Subcutaneous abdominal adipose tissue (tissue), 5 donors: ENCODE measurements around the gene ATP8A1.

Experiments used
- H3K27ac ChIP-seq: one replicate; pipeline ENCODE4 v1.7.0; 2013; ENCODE audit warnings: low read depth, mild to moderate bottlenecking, inconsistent platforms, low read length, moderate library complexity
- H3K27me3 ChIP-seq, 5 donors: one replicate each; pipeline ENCODE4 v1.7.0; 2013; ENCODE audit warnings: low read length in 5 of 5, inconsistent platforms in 1 of 5; ENCODE audit not compliant: control insufficient read depth in 5 of 5, insufficient read depth in 4 of 5
- H3K36me3 ChIP-seq, 5 donors: one replicate each; pipeline ENCODE4 v1.7.0; 2013; ENCODE audit warnings: low read length in 5 of 5; ENCODE audit not compliant: control insufficient read depth in 5 of 5, insufficient read depth in 5 of 5
- H3K4me1 ChIP-seq, 5 donors: one replicate each; pipeline ENCODE4 v1.7.0; 2013; ENCODE audit warnings: low read length in 5 of 5, mild to moderate bottlenecking in 3 of 5, moderate library complexity in 1 of 5; ENCODE audit not compliant: control insufficient read depth in 5 of 5, insufficient read depth in 5 of 5
- H3K4me3 ChIP-seq, 5 donors: one replicate each; pipeline ENCODE4 v1.7.0; 2013; ENCODE audit warnings: low read length in 5 of 5, low read depth in 1 of 5
- H3K9ac ChIP-seq, 5 donors: one replicate each; pipeline ENCODE4 v1.7.0; 2013; ENCODE audit warnings: low read length in 5 of 5, mild to moderate bottlenecking in 4 of 5, moderate library complexity in 3 of 5
- H3K9me3 ChIP-seq, 5 donors: one replicate each; pipeline ENCODE4 v1.7.0; 2013; ENCODE audit warnings: low read length in 5 of 5; ENCODE audit not compliant: control insufficient read depth in 5 of 5
- donor health status: healthy.
- donor health status: healthy.
- donor health status: healthy.
- donor health status: healthy.
- donor health status: healthy.

Gene ATP8A1

DNA sequence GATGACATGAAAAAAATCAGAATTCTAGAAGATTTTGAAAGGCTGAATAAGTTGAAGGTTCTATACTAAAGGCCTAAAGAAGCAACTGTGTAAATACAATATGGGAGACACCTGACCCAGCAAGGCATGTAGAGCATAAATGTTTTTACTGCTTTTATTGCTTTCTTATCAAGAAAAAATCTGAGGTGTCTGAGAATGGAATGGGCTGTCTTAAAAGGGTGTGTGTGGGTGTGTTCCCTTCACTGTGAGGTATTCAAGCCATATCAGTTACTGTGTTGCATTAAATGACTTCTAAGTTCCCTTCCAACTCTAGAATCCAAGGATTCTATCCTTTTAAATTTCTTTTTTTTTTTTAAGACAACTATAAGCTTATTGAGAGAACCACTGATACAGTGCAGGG, 15.7 kb downstream of the ATP8A1 start:
- no peaks in the 10 kb centered on the region for H3K36me3 ChIP-seq
- no peak overlapping the region for H3K27ac ChIP-seq
- no peak overlapping the region for H3K9ac ChIP-seq
- H3K9me3 ChIP-seq = no peaks in the 10 kb centered on the region
- H3K4me1 ChIP-seq = peaks cover 0 to 8% (median 0%) of the 10 kb centered on the region in 5 donors
- H3K27me3 ChIP-seq = no peaks in the 10 kb centered on the region
- no peak overlapping the region for H3K4me3 ChIP-seq

DNA sequence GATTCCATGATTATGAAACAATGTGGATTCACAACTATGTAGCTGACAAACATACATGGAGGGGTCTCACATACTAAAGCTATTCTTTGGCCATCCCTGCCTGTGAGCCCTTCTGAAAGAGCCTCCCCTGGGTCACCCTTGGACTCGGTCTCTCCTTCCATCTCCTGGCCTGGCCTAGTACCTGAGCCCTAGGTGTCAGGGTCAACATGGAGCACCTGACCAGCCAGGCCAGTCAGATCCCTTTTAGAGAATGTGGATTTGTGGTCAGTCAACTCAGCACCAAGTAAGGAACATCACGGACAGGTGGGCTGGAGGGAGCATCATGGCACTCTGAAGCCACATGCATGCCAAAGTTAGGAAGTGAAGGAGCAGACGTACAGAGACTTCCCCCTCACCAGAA, 16.3 kb downstream of the ATP8A1 start:
- Histone ChIP-seq H3K9ac (no peak overlapping the region), H3K4me1 (peaks cover 0 to 8% (median 0%) of the 10 kb centered on the region in 5 donors), H3K36me3 (no peaks in the 10 kb centered on the region), H3K27me3 (no peaks in the 10 kb centered on the region), H3K27ac (no peak overlapping the region), H3K4me3 (no peak overlapping the region), H3K9me3 (no peaks in the 10 kb centered on the region)

DNA sequence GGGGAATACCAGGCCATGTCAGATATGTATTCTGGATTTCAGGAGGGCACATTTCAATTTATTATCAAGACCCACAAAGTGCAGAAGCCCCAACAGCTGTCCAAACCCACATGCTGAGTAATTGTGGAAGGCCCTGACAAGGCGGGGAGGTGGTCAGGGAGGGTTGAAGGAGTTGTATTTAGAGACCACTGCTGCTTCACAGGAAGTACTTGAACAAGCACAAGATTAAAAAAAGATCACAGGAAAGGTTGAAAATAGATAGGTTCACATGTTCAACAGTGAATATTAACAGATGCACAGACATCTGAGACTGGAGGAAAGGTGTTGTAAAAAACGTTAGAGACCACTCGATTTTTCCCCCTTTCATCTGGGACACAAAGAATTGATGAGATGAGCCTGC, 17.9 kb downstream of the ATP8A1 start:
- H3K36me3 ChIP-seq = no peaks in the 10 kb centered on the region
- H3K27ac ChIP-seq = no peak overlapping the region
- no peak overlapping the region for H3K4me3 ChIP-seq
- no peaks in the 10 kb centered on the region for H3K9me3 ChIP-seq
- H3K4me1 ChIP-seq = peaks cover 0 to 10% (median 0%) of the 10 kb centered on the region in 5 donors
- H3K9ac ChIP-seq = no peak overlapping the region
- H3K27me3 ChIP-seq = no peaks in the 10 kb centered on the region

DNA sequence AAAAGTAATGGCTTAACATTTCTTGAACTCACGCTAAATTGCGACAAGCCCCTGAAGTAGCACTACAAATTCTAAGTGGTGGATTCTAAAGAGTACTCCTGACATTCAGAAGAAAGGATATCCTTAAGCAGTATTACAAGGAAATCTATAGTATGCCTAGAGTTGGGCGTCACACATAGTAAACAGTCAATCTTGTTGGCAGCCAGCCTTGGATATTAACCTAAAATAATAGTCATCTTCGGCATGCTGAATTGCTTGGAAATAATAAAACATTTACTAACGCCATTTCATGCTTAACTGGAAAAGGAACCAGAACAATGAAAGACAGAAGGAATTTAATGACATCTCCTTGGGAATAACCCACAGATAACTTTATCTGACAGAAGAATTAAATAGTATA, 18.6 kb downstream of the ATP8A1 start:
- no peaks in the 10 kb centered on the region for H3K36me3 ChIP-seq
- no peaks in the 10 kb centered on the region for H3K9me3 ChIP-seq
- H3K4me1 ChIP-seq = peaks cover 0 to 16% (median 0%) of the 10 kb centered on the region in 5 donors
- no peak overlapping the region for H3K4me3 ChIP-seq
- no peak overlapping the region for H3K27ac ChIP-seq
- no peaks in the 10 kb centered on the region for H3K27me3 ChIP-seq
- H3K9ac ChIP-seq = no peak overlapping the region

DNA sequence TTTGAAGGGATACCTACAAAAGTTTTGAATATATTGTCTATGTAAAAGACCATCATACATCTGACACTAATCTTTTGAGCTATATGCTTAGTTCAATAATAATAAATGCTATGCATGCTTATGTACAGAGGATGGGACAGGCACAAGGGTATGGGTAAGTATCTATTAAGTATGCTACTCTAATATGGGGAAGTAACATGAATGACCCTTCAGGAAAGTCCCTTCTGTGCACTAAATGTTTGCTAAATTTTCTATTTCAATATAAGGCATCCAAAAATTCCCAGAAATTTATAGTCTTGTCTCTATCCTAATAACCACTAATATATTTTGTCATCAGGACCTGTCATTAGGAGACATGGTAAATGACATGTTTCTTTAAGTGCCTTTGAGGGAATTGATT, 19.0 kb downstream of the ATP8A1 start:
- peaks cover 0 to 16% (median 0%) of the 10 kb centered on the region in 5 donors for H3K4me1 ChIP-seq
- no peaks in the 10 kb centered on the region for H3K36me3 ChIP-seq
- H3K9ac ChIP-seq = no peak overlapping the region
- no peak overlapping the region for H3K4me3 ChIP-seq
- no peaks in the 10 kb centered on the region for H3K9me3 ChIP-seq
- no peak overlapping the region for H3K27ac ChIP-seq
- H3K27me3 ChIP-seq = no peaks in the 10 kb centered on the region

DNA sequence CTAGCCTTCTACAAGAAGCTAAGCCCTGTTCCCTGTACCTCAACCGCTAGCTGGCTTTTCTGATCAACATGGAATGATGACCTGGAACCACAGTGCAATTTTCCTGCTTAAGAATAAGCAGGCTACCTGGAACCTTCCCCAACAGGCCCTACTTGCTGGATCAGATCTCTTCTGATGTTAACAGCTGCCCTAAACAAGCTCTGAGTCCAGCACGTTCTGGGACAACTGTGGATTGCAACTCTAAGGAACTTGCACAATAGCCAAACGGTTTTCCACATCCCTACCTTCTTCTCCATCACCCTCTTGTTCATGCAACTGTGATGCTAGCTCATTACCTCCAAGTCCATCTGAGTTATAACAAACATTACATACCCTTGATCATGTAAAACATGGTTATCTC, 19.8 kb downstream of the ATP8A1 start:
- Histone ChIP-seq H3K4me3 (no peak overlapping the region), H3K36me3 (no peaks in the 10 kb centered on the region), H3K4me1 (peaks cover 0 to 16% (median 0%) of the 10 kb centered on the region in 5 donors), H3K9ac (no peak overlapping the region), H3K27ac (no peak overlapping the region), H3K9me3 (no peaks in the 10 kb centered on the region), H3K27me3 (no peaks in the 10 kb centered on the region)

DNA sequence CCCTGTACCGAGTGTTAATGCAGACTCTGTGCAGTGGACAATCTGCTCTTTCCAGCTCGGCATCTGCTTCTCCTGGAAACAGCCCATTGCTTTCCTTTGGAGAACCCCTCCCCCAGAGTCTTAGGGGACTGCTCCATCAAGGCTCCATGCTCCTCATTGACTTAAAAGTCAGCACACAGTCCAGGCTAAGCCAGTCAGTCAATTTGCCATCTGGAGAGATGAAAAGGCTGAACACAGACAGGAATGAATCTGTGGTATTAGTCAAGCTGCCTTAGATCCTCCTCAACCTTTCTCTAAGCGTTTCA, 20.3 kb downstream of the ATP8A1 start:
- no peak overlapping the region for H3K27ac ChIP-seq
- H3K27me3 ChIP-seq = no peaks in the 10 kb centered on the region
- H3K36me3 ChIP-seq = no peaks in the 10 kb centered on the region
- H3K4me1 ChIP-seq = peaks cover 0 to 16% (median 0%) of the 10 kb centered on the region in 5 donors
- no peaks in the 10 kb centered on the region for H3K9me3 ChIP-seq
- no peak overlapping the region for H3K9ac ChIP-seq
- no peak overlapping the region for H3K4me3 ChIP-seq

DNA sequence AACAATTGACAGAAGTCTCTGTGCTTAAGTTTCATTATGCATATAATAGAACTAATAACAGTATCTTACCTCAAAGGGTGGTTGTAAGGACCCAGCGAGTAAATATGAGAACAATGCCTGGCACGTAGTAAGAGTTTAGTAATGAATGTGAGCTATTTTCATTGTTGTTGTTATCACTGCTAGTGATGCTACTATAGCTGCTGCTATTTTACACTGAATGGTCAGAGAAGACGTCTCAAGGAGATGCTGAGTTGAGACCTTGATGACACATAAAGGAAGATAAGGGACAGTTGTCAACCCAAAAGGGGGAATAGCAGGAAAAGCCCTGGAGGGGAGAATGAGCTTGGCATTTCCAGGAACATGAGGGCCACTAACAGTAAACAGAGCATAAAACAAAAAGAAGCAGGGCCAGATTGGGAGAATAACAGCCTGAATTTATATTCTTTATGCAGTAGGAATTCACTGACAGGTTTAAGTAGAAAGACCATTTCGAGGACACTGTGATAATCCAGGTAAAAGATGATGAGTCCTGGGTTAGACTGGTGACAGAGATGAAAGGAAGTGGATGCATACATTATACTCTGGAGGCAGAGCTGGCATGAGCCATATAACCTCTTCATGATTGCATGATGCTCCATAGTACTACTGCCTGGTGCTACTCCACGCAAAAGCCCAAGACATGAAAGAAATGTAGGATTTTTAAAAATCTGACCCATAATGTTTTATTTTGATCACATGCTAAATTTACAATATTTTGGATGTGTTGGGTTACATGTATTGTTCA, 23.1 kb downstream of the ATP8A1 start:
- no peaks in the 10 kb centered on the region for H3K9me3 ChIP-seq
- H3K9ac ChIP-seq = no peak overlapping the region
- no peaks in the 10 kb centered on the region for H3K36me3 ChIP-seq
- peaks cover 0 to 13% (median 0%) of the 10 kb centered on the region in 5 donors for H3K4me1 ChIP-seq
- H3K4me3 ChIP-seq = no peak overlapping the region
- no peaks in the 10 kb centered on the region for H3K27me3 ChIP-seq
- no peak overlapping the region for H3K27ac ChIP-seq

DNA sequence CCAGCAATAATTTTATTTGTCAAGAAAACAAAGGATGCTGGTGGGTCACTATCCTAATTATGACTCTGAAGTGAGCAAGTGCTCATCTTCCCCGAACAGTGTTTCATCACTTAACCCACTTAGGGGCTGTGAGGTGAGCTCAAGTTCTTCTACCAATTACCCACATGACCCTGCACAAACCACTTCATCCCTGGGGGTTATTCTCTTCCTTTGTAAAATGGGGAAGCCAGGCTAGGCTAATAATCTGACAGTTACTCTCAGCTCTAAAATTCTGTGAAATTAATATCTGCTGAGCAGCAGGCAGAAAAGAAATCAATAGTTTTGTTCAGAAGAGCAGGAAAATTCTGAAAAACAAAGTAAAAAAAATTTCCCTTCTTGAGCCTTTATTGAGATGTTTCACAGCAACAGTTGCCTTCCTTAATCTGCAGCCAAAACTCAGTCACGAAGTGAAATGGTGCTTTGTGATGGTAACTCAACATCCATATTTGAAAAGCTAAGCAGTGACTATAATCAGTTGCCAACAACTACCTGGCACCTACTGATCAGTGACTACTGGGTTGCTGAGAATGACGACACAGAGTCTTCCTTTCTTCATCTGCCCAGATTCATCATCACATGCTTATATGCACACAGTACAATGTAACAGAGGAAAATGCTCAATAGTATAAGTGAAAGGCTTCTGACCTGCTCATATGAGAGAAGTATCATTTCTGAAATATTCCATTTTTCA, 24.1 kb downstream of the ATP8A1 start:
- Histone ChIP-seq H3K4me1 (peaks cover 2 to 15% (median 8%) of the 10 kb centered on the region in 5 donors), H3K27ac (no peak overlapping the region), H3K36me3 (no peaks in the 10 kb centered on the region), H3K9me3 (no peaks in the 10 kb centered on the region), H3K9ac (no peak overlapping the region), H3K27me3 (no peaks in the 10 kb centered on the region), H3K4me3 (no peak overlapping the region)

DNA sequence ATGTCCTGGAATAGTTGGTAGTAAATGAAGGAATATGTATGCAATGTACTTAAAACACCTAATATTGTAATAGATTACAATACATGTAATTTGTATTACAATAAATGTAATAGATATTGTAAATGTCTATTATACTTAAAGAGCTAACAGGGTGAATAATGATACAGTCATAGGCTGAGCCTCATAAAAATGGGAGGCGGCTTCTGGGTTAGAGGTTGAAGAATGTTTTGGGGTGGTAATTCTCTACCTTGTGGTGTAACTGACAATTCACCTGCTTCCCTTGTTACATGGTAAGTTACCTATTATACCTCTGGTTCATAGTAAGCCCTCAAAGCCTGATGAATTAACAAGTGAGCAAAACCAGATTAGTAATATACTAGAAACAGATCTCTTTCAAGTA, 26.0 kb downstream of the ATP8A1 start:
- H3K9ac ChIP-seq = no peak overlapping the region
- H3K36me3 ChIP-seq = no peaks in the 10 kb centered on the region
- H3K27me3 ChIP-seq = no peaks in the 10 kb centered on the region
- no peak overlapping the region for H3K4me3 ChIP-seq
- no peak overlapping the region for H3K27ac ChIP-seq
- peaks cover 6 to 18% (median 13%) of the 10 kb centered on the region in 5 donors for H3K4me1 ChIP-seq
- no peaks in the 10 kb centered on the region for H3K9me3 ChIP-seq
